Measurements from ENCODE around the gene SUGCT. TPM values are rescaled to one million over a fixed set of nuclear protein-coding genes. Genes with fewer than 3 reads are reported as not detected.
"Not testable (repeated sequence)": the region's sequence is repeated elsewhere in the genome, so short reads cannot be mapped to it uniquely, and the experiment has no call there.

The SUGCT gene
- total RNA-seq, 1 donor from 2014 or later = 3.1 TPM

- DNase-seq (ENCODE audit: extremely low read depth, low read depth, low spot score) = no peak
Measured at GRCh38 chr7:40244226-40244625, 109.4 kb downstream of the SUGCT start.

- no peak for DNase-seq (ENCODE audit: extremely low read depth, low read depth, low spot score)
Measured at GRCh38 chr7:40248681-40249080, 113.9 kb downstream of the SUGCT start.

GRCh38 chr7:40253444-40253843 lies 118.6 kb downstream of the SUGCT start:
- DNase-seq (ENCODE audit: extremely low read depth, low read depth, low spot score) = not testable (repeated sequence)

- DNase-seq (ENCODE audit: extremely low read depth, low read depth, low spot score) = no peak
Measured at GRCh38 chr7:40263752-40264390, 129.1 kb downstream of the SUGCT start.

GRCh38 chr7:40267583-40267982 lies 132.8 kb downstream of the SUGCT start:
- DNase-seq (ENCODE audit: extremely low read depth, low read depth, low spot score) = no peak

GRCh38 chr7:40268810-40269209 lies 134.0 kb downstream of the SUGCT start:
- not testable (repeated sequence) for DNase-seq (ENCODE audit: extremely low read depth, low read depth, low spot score)

GRCh38 chr7:40276061-40276460 lies 141.3 kb downstream of the SUGCT start:
- DNase-seq (ENCODE audit: extremely low read depth, low read depth, low spot score) = no peak

GRCh38 chr7:40279991-40280390 lies 145.2 kb downstream of the SUGCT start:
- no peak for DNase-seq (ENCODE audit: extremely low read depth, low read depth, low spot score)

GRCh38 chr7:40282858-40283257 lies 148.1 kb downstream of the SUGCT start:
- DNase-seq (ENCODE audit: extremely low read depth, low read depth, low spot score) = no peak

- DNase-seq (ENCODE audit: extremely low read depth, low read depth, low spot score) = no peak
Measured at GRCh38 chr7:40283391-40283790, 148.6 kb downstream of the SUGCT start.

GRCh38 chr7:40288827-40289226 lies 154.0 kb downstream of the SUGCT start:
- DNase-seq (ENCODE audit: extremely low read depth, low read depth, low spot score) = no peak

- peak; percentile 31 for DNase-seq (ENCODE audit: extremely low read depth, low read depth, low spot score)
Measured at GRCh38 chr7:40297741-40298311, 163.0 kb downstream of the SUGCT start.

GRCh38 chr7:40298421-40298820 lies 163.6 kb downstream of the SUGCT start:
- no peak for DNase-seq (ENCODE audit: extremely low read depth, low read depth, low spot score)

- peak; percentile 71 for DNase-seq (ENCODE audit: extremely low read depth, low read depth, low spot score)
Measured at GRCh38 chr7:40299097-40299496, 164.3 kb downstream of the SUGCT start.

GRCh38 chr7:40300146-40300670 lies 165.4 kb downstream of the SUGCT start:
- DNase-seq (ENCODE audit: extremely low read depth, low read depth, low spot score) = no peak

GRCh38 chr7:40301486-40302068 lies 166.8 kb downstream of the SUGCT start:
- DNase-seq (ENCODE audit: extremely low read depth, low read depth, low spot score) = no peak

- no peak for DNase-seq (ENCODE audit: extremely low read depth, low read depth, low spot score)
Measured at GRCh38 chr7:40303996-40304395, 169.2 kb downstream of the SUGCT start.

- no peak for DNase-seq (ENCODE audit: extremely low read depth, low read depth, low spot score)
Measured at GRCh38 chr7:40305229-40305628, 170.4 kb downstream of the SUGCT start.

GRCh38 chr7:40306025-40306424 lies 171.2 kb downstream of the SUGCT start:
- DNase-seq (ENCODE audit: extremely low read depth, low read depth, low spot score) = no peak

- no peak for DNase-seq (ENCODE audit: extremely low read depth, low read depth, low spot score)
Measured at GRCh38 chr7:40306596-40306995, 171.8 kb downstream of the SUGCT start.

- DNase-seq (ENCODE audit: extremely low read depth, low read depth, low spot score) = peak; percentile 36
Measured at GRCh38 chr7:40310258-40310657, 175.5 kb downstream of the SUGCT start.

- DNase-seq (ENCODE audit: extremely low read depth, low read depth, low spot score) = no peak
Measured at GRCh38 chr7:40311307-40311706, 176.5 kb downstream of the SUGCT start.
